Thymus (tissue), 11 donors: ENCODE results near the gene PFN1. TPM values are rescaled to one million over a fixed set of nuclear protein-coding genes. Genes with fewer than 3 reads are reported as not detected.

Experiments
- DNase-seq, 9 donors: peaks; one replicate each; pipeline ENCODE4 v3.0.0-alpha.2; 2013; ENCODE audit warnings: low spot score in 9 of 9, low read depth in 6 of 9, missing footprints in 1 of 9
- H3K27ac ChIP-seq, 2 donors: one replicate each; pipeline ENCODE4 v1.5.1; 2013; ENCODE audit warnings: control low read depth in 1 of 2, low read depth in 1 of 2, low read length in 1 of 2, mild to moderate bottlenecking in 1 of 2, moderate library complexity in 1 of 2
- H3K27me3 ChIP-seq, 2 donors: one replicate each; pipeline ENCODE4 v1.5.1; 2013; ENCODE audit warnings: low read length in 1 of 2; ENCODE audit not compliant: control insufficient read depth in 2 of 2, insufficient read depth in 1 of 2
- H3K36me3 ChIP-seq, 2 donors: one replicate each; pipeline ENCODE4 v1.5.1; 2013; ENCODE audit warnings: low read length in 1 of 2, mild to moderate bottlenecking in 1 of 2, moderate library complexity in 1 of 2; ENCODE audit not compliant: control insufficient read depth in 2 of 2, insufficient read depth in 2 of 2
- H3K4me1 ChIP-seq, 2 donors: one replicate each; pipeline ENCODE4 v1.5.1; 2013; ENCODE audit warnings: low read length in 2 of 2; ENCODE audit not compliant: control insufficient read depth in 2 of 2, insufficient read depth in 2 of 2
- H3K4me3 ChIP-seq, 2 donors: one replicate each; pipeline ENCODE4 v1.5.1; 2013; ENCODE audit warnings: low read length in 2 of 2, control low read depth in 1 of 2, mild to moderate bottlenecking in 1 of 2
- H3K9me3 ChIP-seq, 2 donors: one replicate each; pipeline ENCODE4 v1.5.1; 2013; ENCODE audit warnings: low read length in 1 of 2, mild to moderate bottlenecking in 1 of 2; ENCODE audit not compliant: control insufficient read depth in 2 of 2, insufficient read depth in 1 of 2
- WGBS: extraction: QIAGEN DNeasy Blood & Tissue Kit; methylation state at CpG from one replicate; pipeline ENCODE4 v1.1.7; 2013; 5-methylcytosine and 5-hydroxymethylcytosine counted together
- polyA plus RNA-seq: library from polyadenylated mRNA; stranded (reverse); fragments of 200-250 nt; gene quantifications from one replicate; pipeline ENCODE4 v1.2.3, GENCODE V29; 2013
- total RNA-seq: library from RNA; stranded (reverse); fragments of 120-200 nt; gene quantifications from one replicate; pipeline ENCODE4 v1.2.4, GENCODE V29; 2013
- donor health status: healthy.

PFN1 gene
- total and polyA plus RNA-seq, 2 donors = 635 to 727 TPM

DNA sequence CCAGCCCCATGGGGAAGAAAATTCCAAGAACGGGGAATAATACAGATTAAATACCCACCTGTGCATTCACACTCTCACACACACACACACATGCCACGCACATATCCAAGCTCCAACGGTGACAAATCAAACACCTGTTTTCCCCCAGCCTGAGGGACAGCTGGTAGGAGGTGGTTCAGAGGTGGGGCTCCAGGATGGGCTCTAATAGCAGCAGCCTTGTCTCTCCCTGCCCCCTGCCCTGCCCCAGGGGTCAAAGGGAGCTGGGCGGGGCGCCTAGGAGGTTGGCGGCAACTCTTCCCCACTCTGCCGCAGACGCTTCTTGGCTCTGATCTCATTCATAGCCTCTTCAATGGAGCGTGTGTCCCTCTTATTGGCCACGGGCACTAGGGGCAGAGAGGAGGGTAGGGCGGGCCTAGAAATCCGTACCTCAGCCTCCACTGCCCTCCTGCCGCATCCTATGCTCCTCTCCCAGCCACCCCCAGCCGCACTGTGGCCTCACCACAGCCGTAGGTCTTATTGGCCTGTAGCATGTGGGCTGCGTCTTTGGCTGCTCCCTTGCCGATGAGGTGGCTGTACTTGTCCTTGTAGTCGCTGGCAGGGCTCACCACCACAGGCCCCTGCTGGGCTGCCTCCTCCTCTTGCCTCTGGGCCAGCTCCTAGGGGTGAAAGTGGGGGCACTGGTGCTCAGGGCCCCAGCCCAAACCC is 11.1 kb upstream of the PFN1 start:
- no peak overlapping the region for H3K27ac ChIP-seq
- DNase-seq = no peak
- no peaks in the 10 kb centered on the region for H3K9me3 ChIP-seq
- WGBS = 97% methylated on average over 18 of the region's 18 CpGs
- H3K36me3 ChIP-seq = peaks cover 23 to 24% of the 10 kb centered on the region in 2 donors
- H3K4me1 ChIP-seq = no peaks in the 10 kb centered on the region
- H3K27me3 ChIP-seq = no peaks in the 10 kb centered on the region
- H3K4me3 ChIP-seq = no peak overlapping the region

DNA sequence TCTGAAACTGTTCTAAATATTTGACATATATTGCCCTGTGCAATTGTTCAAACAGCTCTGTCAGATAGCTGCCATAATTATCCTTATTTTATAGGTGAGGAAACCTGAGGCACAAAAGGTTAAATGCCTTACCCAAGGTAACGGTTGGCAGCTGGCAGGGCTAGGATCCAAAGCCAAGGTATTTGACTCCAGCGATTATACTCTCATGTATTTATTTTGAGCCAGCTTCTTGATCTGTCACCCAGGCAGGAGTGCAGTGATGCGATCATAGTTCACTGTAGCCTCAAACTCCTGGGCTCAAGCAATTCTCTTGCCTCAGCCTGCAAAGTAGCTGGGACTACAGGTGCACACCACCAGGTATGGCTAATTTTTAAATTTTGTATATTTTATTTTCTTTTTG is 9.8 kb upstream of the PFN1 start:
- Histone ChIP-seq H3K9me3 (no peaks in the 10 kb centered on the region), H3K27me3 (no peaks in the 10 kb centered on the region), H3K4me3 (no peak overlapping the region), H3K27ac (no peak overlapping the region), H3K4me1 (peaks cover 0 to 3% of the 10 kb centered on the region in 2 donors), H3K36me3 (peaks cover 23 to 24% of the 10 kb centered on the region in 2 donors)
- WGBS = 95% methylated on average over 3 of the region's 3 CpGs
- DNase-seq = no peak

DNA sequence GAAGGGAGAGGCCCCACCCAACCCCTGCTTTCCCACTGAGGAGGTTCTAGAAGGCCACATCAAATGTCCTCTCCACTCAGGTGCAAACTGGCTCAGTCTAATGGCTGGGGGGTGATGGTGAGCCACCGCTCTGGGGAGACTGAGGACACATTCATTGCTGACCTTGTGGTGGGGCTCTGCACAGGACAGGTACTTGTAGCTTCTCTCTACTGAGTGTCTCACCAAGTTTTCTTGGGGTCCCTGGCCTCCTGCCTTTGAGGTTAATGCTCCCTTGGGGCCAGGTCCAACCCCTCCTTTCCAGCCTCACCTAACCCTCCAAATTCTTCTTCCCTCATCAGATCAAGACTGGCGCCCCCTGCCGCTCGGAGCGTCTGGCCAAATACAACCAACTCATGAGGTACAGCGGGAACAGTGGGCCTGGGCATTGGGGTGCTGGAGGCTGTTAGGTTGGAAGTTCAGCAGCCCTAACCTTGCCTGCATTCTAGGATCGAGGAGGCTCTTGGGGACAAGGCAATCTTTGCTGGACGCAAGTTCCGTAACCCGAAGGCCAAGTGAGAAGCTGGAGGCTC is 8.2 kb upstream of the PFN1 start:
- Histone ChIP-seq H3K27ac (no peak overlapping the region), H3K36me3 (peaks cover 20 to 23% of the 10 kb centered on the region in 2 donors), H3K4me1 (peaks cover 0 to 13% of the 10 kb centered on the region in 2 donors), H3K9me3 (no peaks in the 10 kb centered on the region), H3K4me3 (no peak overlapping the region), H3K27me3 (no peaks in the 10 kb centered on the region)
- WGBS = 92% methylated on average over 10 of the region's 10 CpGs
- DNase-seq = no peak

DNA sequence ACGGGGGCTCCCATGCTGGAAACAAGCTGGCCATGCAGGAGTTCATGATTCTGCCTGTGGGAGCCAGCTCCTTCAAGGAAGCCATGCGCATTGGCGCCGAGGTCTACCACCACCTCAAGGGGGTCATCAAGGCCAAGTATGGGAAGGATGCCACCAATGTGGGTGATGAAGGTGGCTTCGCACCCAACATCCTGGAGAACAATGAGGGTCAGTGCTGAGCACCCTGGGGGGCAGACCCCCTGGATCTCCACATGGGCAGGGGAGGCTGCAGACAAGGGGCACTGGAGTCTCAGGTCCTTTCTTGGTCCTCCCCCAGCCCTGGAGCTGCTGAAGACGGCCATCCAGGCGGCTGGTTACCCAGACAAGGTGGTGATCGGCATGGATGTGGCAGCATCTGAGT is 6.8 kb upstream of the PFN1 start:
- H3K27ac ChIP-seq = no peak overlapping the region
- WGBS = 98% methylated on average over 8 of the region's 8 CpGs
- no peaks in the 10 kb centered on the region for H3K9me3 ChIP-seq

DNA sequence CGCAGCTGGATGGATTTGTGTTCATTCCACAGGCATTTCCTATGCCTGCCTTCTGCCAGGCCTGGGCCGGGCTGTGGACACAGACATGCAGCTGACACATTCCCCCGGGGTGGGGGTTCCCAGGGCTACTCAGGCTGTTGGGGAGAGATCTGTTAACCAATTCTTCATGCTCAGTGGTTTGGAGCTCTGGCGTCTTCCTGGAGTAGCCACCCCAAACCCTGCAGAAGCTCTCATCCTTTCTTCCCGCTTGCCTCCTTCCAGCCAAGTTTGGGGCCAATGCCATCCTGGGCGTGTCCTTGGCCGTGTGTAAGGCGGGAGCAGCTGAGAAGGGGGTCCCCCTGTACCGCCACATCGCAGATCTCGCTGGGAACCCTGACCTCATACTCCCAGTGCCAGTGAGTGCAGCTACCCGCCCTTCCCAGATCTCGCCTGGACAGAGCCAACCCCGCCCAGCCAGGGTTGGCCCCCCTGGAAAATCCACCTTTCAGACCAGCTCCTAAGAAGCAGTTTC is 5.2 kb upstream of the PFN1 start:
- Histone ChIP-seq H3K4me1 (peaks cover 13 to 29% of the 10 kb centered on the region in 2 donors), H3K27me3 (peaks cover 0 to 5% of the 10 kb centered on the region in 2 donors), H3K9me3 (no peaks in the 10 kb centered on the region), H3K4me3 (no peak overlapping the region), H3K27ac (peak overlapping the region in 1 of 2 donors; percentile 37), H3K36me3 (peaks cover 4 to 5% of the 10 kb centered on the region in 2 donors)
- WGBS = 93% methylated on average over 14 of the region's 14 CpGs
- no peak for DNase-seq

More for the DNA sequence above, 6.8 kb upstream of the PFN1 start:
- H3K4me3 ChIP-seq = no peak overlapping the region
- peaks cover 12 to 28% of the 10 kb centered on the region in 2 donors for H3K4me1 ChIP-seq
- peaks cover 0 to 4% of the 10 kb centered on the region in 2 donors for H3K27me3 ChIP-seq
- peaks cover 15 to 16% of the 10 kb centered on the region in 2 donors for H3K36me3 ChIP-seq
- DNase-seq = no peak

DNA sequence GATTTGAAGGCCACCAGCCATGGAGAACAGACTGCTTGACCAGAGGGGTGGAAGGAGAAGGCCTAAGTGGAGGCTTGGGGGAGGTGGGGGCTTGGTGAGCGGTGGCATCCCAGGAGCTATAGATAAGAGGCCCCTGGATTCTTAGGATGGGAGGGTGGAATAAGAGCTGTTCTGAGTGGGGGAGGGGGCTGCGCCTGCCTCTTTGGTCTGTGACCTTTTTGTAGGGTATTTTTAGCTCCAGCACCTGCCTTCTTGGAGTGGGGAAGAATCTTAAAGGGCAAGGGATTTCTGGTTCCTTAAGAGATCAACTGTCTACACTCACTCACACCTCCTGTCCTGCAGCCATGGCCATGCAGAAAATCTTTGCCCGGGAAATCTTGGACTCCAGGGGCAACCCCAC is 3.2 kb upstream of the PFN1 start:
- Histone ChIP-seq H3K27ac (no peak overlapping the region), H3K27me3 (peaks cover 0 to 5% of the 10 kb centered on the region in 2 donors), H3K36me3 (peaks cover 5 to 10% of the 10 kb centered on the region in 2 donors), H3K9me3 (peaks cover 0 to 5% of the 10 kb centered on the region in 2 donors), H3K4me1 (peaks cover 13 to 32% of the 10 kb centered on the region in 2 donors), H3K4me3 (peak overlapping the region in 1 of 2 donors; percentile 3)
- whole genome bisulfite sequencing = 88% methylated on average over 3 of the region's 3 CpGs
- DNase-seq = no peak

DNA sequence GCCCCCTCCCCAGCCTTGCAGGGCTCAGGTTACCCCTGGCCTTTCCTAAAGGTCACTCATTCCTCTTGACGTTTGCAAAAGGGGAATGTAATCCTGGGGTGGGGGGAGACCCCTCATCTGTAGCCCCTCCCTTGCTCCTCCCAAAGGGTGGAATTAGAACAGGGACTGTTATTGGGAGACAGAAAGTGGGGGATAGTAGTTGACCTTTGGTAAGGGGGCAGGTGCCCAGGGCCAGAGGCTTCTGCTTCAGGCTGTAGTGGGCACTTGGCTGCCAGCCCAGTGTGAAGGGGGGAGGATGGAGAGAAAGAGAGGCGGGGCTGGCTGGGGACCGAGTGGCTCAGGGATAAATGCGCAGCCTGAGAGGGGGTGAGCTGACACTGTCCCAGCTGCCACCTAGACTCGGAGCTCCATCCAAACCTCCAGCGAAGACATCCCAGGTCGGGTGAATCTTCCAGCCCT is 2.4 kb upstream of the PFN1 start, which contains the start of gene ENO3:
ENO3 (plus strand) TSS at position 374 of the 459 bp plus-strand sequence. CDS start 711 bp downstream, outside the sequence.
- 69% methylated on average over 7 of the region's 7 CpGs for WGBS
- Histone ChIP-seq H3K4me3 (peak within 1 kb of the TSS; percentile 36 to 100), H3K27ac (peak within 1 kb of the TSS; percentile 66 to 100), H3K4me1 (peaks cover 16 to 39% of the 10 kb centered on the region in 2 donors), H3K36me3 (peaks cover 8 to 17% of the 10 kb centered on the region in 2 donors), H3K9me3 (peaks cover 0 to 5% of the 10 kb centered on the region in 2 donors), H3K27me3 (peaks cover 0 to 5% of the 10 kb centered on the region in 2 donors)
- DNase-seq = no peak

DNA sequence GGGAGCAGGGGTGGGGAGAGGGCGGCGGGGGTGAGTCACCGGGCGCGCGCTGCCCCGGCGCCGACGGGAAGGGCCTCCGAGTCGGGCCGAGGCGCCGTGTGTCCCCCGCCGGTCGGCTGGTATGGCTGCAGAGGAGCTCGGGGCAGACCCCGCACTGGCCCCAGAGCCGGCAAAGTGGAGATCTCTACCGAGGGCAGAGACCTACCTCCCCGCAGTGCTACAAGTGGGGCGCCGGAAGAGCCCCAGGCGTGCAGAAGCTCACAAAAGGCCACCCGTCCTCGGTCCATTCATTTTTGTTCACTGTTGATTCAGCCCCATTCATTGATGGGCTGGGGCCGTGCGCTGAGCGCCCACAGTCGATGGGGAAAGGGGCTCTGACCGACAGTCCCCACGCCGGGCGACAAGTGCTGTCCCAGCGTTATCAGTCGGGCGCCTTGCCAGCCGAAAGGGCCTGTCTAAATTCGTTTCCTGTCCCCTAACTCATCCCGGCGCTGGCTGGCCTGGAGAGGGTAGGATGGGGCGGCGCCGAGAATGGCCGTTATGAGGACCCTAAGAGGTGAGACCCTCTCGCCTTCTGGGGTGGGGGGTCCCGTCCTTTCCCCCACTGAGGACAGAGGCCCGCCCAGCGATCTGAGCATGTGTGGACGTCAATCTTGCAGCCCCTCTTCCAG is 1.9 kb upstream of the PFN1 start:
- H3K27ac ChIP-seq = peak overlapping the region; percentile 66 to 100
- H3K27me3 ChIP-seq = peaks cover 0 to 5% of the 10 kb centered on the region in 2 donors
- DNase-seq = peak in 2 of 9 donors; percentile 30 to 57
- peaks cover 14 to 23% of the 10 kb centered on the region in 2 donors for H3K36me3 ChIP-seq
- H3K4me1 ChIP-seq = peaks cover 21 to 45% of the 10 kb centered on the region in 2 donors
- WGBS = 12% methylated on average over 52 of the region's 52 CpGs
- peaks cover 0 to 5% of the 10 kb centered on the region in 2 donors for H3K9me3 ChIP-seq
- peak overlapping the region; percentile 36 to 100 for H3K4me3 ChIP-seq
